Measurements from ENCODE around the gene SYNE1.
"Not testable (repeated sequence)": the region's sequence is repeated elsewhere in the genome, so short reads cannot be mapped to it uniquely, and the experiment has no call there.

SYNE1 gene

DNA sequence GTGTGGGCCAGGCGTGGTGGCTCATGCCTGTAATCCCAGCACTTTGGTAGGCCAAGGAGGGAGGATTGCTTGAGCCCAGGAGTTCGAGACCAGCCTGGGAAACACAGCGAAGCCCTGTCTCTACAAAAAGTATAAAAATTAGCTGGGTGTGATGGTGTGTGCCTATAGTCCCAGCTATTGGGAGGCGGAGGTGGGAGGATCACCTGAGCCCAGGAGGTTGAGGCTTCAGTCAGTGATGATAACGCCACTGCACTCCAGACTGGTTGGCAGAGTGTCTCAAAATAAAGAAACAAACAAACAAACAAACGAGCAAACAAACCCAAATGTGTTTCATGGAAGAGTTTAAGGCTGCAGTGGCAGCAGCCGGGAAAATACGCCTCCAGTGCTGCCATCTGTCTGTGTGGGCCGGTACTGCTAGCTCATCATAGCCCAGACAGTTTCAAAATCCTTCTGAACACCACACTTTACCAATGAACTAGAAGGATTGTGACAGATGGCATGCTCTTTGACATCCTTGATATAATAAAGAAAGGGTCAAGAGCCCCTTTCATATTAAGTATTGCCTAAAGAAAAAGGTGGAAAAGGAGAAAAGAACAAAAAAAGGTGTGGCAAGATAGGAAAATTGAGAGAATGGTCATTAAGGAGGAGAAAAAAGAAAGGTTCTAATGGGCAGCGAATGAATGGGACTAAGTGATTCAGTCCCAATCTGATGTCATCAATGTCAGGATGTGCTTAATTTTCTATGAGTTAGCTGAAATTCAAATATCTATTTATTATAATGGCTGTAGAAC, 298.6 kb downstream of the SYNE1 start:
- Histone ChIP-seq H3K27me3 (ENCODE audit: control insufficient read depth, insufficient read depth, low read length, poor library complexity, severe bottlenecking) (no peaks in the 10 kb centered on the region), H3K36me3 (ENCODE audit: control insufficient read depth, insufficient read depth, low read length) (no peaks in the 10 kb centered on the region), H3K9me3 (ENCODE audit: control insufficient read depth, low read length) (no peaks in the 10 kb centered on the region), H3K4me3 (ENCODE audit: insufficient read depth, low read depth, low read length) (no peak overlapping the region), H3K27ac (ENCODE audit: insufficient read depth, low read depth, low read length, poor library complexity, severe bottlenecking) (no peak overlapping the region), H3K4me1 (ENCODE audit: control insufficient read depth, insufficient read depth, low read length) (no peaks in the 10 kb centered on the region)
- WGBS, 2 experiments = 69 to 70% methylated on average over 10 of the region's 10 CpGs

DNA sequence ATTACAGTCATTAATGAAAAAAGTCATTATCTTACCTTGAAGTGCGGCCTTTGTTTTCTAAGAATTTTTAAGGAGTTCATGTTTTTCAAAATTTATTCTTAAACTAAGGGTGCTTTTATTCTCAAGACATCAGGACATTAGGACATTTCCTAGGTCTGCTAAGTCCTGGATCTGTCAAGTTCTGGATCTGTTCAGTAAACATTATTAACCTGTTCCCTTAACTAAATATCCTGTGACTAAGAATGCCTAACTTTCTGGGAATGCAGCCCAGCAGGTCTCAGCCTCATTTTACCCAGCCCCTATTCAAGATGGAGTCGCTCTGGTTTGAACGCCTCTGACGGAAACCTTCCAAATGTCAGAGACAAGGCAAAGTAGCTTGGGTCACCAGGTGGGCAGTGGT, 302.6 kb downstream of the SYNE1 start:
- H3K4me1 ChIP-seq (ENCODE audit: control insufficient read depth, insufficient read depth, low read length) = no peaks in the 10 kb centered on the region
- no peaks in the 10 kb centered on the region for H3K27me3 ChIP-seq (ENCODE audit: control insufficient read depth, insufficient read depth, low read length, poor library complexity, severe bottlenecking)
- no peaks in the 10 kb centered on the region for H3K36me3 ChIP-seq (ENCODE audit: control insufficient read depth, insufficient read depth, low read length)
- H3K4me3 ChIP-seq (ENCODE audit: insufficient read depth, low read depth, low read length) = no peak overlapping the region
- no peak overlapping the region for H3K27ac ChIP-seq (ENCODE audit: insufficient read depth, low read depth, low read length, poor library complexity, severe bottlenecking)
- H3K9me3 ChIP-seq (ENCODE audit: control insufficient read depth, low read length) = no peaks in the 10 kb centered on the region
- 83 to 92% methylated on average over 3 to 4 of the region's 4 CpGs for WGBS, 2 experiments

DNA sequence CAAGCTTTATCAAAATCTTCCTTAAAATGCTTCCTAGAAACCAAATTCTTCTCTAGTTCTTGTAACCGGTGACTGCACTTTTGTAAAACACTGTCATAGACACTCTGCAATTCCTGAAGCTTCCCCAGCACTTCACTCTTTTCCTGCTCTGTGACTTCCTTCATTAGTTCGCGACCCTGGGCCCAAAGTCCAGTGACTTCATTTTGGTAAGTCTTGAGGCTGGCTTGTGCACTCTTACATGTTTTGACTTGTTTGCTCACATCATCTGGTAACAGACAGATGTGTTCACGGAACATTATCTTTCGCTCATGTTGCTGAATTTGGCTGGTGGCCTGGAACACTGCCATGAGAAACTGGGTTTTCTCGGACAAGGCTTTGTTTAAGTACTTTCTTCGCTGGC, 306.2 kb downstream of the SYNE1 start:
- Histone ChIP-seq H3K27me3 (ENCODE audit: control insufficient read depth, insufficient read depth, low read length, poor library complexity, severe bottlenecking) (no peaks in the 10 kb centered on the region), H3K9me3 (ENCODE audit: control insufficient read depth, low read length) (no peaks in the 10 kb centered on the region), H3K36me3 (ENCODE audit: control insufficient read depth, insufficient read depth, low read length) (no peaks in the 10 kb centered on the region), H3K4me3 (ENCODE audit: insufficient read depth, low read depth, low read length) (no peak overlapping the region), H3K27ac (ENCODE audit: insufficient read depth, low read depth, low read length, poor library complexity, severe bottlenecking) (no peak overlapping the region), H3K4me1 (ENCODE audit: control insufficient read depth, insufficient read depth, low read length) (no peaks in the 10 kb centered on the region)
- 95 to 96% methylated on average over 7 of the region's 7 CpGs for WGBS, 2 experiments

DNA sequence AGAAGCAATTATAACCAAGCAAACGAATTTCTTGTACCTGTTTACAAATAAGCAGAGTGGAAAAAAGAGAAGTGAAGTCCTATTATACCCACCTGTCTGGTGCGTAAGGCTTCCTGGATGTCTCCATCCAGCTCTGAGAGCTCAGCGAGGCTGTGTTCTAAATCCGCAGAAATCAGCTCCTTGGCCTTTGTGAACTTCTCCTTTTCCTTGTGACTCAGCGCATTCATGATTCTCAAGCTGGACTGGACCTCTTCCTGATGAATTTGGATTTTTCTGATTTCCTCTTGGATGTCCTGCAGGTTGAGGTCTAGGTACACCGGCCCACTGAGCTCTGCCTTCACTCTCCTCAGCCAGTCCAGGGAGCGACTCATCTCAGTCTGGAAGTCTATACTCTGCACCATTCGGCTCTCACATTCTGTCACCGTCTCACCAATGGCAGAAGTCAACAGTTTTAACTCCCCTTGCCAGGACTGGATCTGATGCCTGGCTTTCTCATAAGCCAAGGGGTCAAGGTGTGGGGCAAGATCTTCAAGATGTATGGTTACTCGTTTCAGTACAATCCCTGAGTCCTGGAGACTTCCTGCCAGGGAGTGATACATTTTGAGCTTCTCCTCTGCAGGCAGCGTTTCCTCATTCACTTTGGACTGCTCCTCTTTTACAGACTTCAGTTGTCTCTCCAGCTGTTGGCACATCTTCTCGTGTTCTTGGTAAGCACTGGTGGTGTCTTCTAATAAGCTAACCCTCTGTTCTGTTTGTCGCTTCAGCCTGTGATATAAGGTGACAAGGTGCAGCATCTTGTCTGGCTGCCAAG, 307.3 kb downstream of the SYNE1 start:
- no peaks in the 10 kb centered on the region for H3K9me3 ChIP-seq (ENCODE audit: control insufficient read depth, low read length)
- H3K4me3 ChIP-seq (ENCODE audit: insufficient read depth, low read depth, low read length) = no peak overlapping the region
- H3K4me1 ChIP-seq (ENCODE audit: control insufficient read depth, insufficient read depth, low read length) = no peaks in the 10 kb centered on the region
- no peaks in the 10 kb centered on the region for H3K27me3 ChIP-seq (ENCODE audit: control insufficient read depth, insufficient read depth, low read length, poor library complexity, severe bottlenecking)
- H3K36me3 ChIP-seq (ENCODE audit: control insufficient read depth, insufficient read depth, low read length) = no peaks in the 10 kb centered on the region
- 94 to 95% methylated on average over 13 of the region's 13 CpGs for WGBS, 2 experiments
- H3K27ac ChIP-seq (ENCODE audit: insufficient read depth, low read depth, low read length, poor library complexity, severe bottlenecking) = no peak overlapping the region

DNA sequence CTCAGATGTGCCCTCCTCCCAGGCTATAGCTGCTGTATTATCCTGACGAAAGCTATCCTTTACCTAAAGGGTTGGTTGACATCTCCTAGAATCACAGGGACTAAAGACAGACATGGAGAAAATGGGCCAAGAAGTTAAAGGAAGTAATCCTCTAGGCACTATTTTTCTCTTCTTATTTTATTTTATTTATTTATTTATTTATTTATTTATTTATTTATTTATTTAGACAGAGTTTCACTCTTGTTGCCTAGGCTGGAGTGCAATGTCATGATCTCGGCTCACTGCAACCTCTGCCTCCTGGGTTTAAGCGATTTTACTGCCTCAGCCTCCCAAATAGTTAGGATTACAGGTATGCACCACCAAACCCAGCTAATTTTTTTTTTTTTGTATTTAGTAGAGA, 309.0 kb downstream of the SYNE1 start:
- H3K9me3 ChIP-seq (ENCODE audit: control insufficient read depth, low read length); H3K27ac ChIP-seq (ENCODE audit: insufficient read depth, low read depth, low read length, poor library complexity, severe bottlenecking); H3K36me3 ChIP-seq (ENCODE audit: control insufficient read depth, insufficient read depth, low read length); H3K4me3 ChIP-seq (ENCODE audit: insufficient read depth, low read depth, low read length); H3K27me3 ChIP-seq (ENCODE audit: control insufficient read depth, insufficient read depth, low read length, poor library complexity, severe bottlenecking); H3K4me1 ChIP-seq (ENCODE audit: control insufficient read depth, insufficient read depth, low read length): not testable (repeated sequence)
- WGBS, 2 experiments = 91 to 92% methylated on average over 3 of the region's 3 CpGs

DNA sequence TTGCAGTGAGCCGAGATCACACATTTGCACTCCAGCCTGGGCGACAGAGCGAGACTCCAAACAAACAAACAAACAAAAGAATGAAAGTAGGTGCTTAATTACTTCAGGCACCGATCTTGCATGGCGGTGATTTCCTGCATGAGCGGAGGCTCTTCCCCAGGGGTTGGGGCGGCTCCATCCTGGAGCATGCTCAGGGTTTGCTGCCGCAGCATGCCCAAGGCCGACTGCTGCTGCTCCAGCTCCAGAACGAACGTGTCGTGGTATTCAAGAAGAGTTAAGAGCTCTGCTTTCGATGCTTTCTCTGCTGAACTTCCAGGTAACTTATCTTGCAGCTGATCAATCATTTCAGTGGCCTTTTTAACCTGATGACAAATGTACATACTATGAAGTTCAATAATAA, 313.8 kb downstream of the SYNE1 start:
- 92 to 93% methylated on average over 13 of the region's 13 CpGs for WGBS, 2 experiments

DNA sequence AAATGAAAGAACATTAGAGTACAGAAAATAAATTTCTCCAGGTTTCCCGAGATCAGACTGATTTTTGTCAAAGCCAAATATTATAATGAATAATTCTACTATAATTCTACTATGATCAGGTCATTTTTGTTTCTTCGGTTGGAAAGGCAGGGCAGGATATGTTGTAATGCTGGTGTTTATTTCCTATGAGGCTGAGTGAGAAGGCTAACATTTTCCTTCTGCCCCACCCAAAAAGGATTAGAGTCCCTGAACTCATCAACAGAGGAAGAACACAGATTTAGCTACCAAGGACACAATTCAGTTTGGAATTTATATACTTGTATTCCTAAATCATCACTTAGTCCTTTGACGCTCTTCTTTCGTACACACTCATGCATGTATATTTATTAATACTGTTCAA, 318.9 kb downstream of the SYNE1 start:
- no peaks in the 10 kb centered on the region for H3K36me3 ChIP-seq (ENCODE audit: control insufficient read depth, insufficient read depth, low read length)
- no peaks in the 10 kb centered on the region for H3K4me1 ChIP-seq (ENCODE audit: control insufficient read depth, insufficient read depth, low read length)
- 92% methylated on average over 2 of the region's 4 CpGs; no CpG with 5 or more reads in 1 of the 2 experiments for WGBS, 2 experiments

More for the DNA sequence above, 313.8 kb downstream of the SYNE1 start:
- H3K4me3 ChIP-seq (ENCODE audit: insufficient read depth, low read depth, low read length) = no peak overlapping the region
- H3K4me1 ChIP-seq (ENCODE audit: control insufficient read depth, insufficient read depth, low read length) = no peaks in the 10 kb centered on the region
- no peaks in the 10 kb centered on the region for H3K27me3 ChIP-seq (ENCODE audit: control insufficient read depth, insufficient read depth, low read length, poor library complexity, severe bottlenecking)
- H3K36me3 ChIP-seq (ENCODE audit: control insufficient read depth, insufficient read depth, low read length) = no peaks in the 10 kb centered on the region
- H3K27ac ChIP-seq (ENCODE audit: insufficient read depth, low read depth, low read length, poor library complexity, severe bottlenecking) = no peak overlapping the region
- no peaks in the 10 kb centered on the region for H3K9me3 ChIP-seq (ENCODE audit: control insufficient read depth, low read length)

DNA sequence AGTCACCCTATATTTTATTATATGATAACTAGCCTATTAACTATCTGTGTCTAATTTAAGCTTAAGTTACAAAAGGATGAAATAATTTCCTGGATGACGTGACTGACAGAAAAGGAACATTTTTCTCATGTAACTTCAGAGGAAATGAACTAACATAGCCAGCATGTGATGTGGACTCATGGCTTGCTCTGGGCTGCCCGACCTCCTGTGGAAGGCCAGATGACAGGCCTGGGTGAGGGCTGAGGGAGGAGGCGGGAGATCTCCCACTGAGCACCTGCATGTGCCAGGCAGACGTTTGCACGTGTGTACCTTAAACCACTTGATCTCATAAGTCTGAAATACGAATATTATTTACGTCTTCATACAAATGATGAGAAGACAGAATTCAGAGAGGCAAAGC, 321.1 kb downstream of the SYNE1 start:
- Histone ChIP-seq H3K4me3 (ENCODE audit: insufficient read depth, low read depth, low read length) (no peak overlapping the region), H3K36me3 (ENCODE audit: control insufficient read depth, insufficient read depth, low read length) (no peaks in the 10 kb centered on the region), H3K4me1 (ENCODE audit: control insufficient read depth, insufficient read depth, low read length) (no peaks in the 10 kb centered on the region), H3K27me3 (ENCODE audit: control insufficient read depth, insufficient read depth, low read length, poor library complexity, severe bottlenecking) (no peaks in the 10 kb centered on the region), H3K9me3 (ENCODE audit: control insufficient read depth, low read length) (no peaks in the 10 kb centered on the region), H3K27ac (ENCODE audit: insufficient read depth, low read depth, low read length, poor library complexity, severe bottlenecking) (no peak overlapping the region)
- WGBS, 2 experiments = 83 to 86% methylated on average over 7 of the region's 7 CpGs

More for the DNA sequence above, 318.9 kb downstream of the SYNE1 start:
- Histone ChIP-seq H3K27me3 (ENCODE audit: control insufficient read depth, insufficient read depth, low read length, poor library complexity, severe bottlenecking) (no peaks in the 10 kb centered on the region), H3K4me3 (ENCODE audit: insufficient read depth, low read depth, low read length) (no peak overlapping the region), H3K9me3 (ENCODE audit: control insufficient read depth, low read length) (no peaks in the 10 kb centered on the region), H3K27ac (ENCODE audit: insufficient read depth, low read depth, low read length, poor library complexity, severe bottlenecking) (no peak overlapping the region)

DNA sequence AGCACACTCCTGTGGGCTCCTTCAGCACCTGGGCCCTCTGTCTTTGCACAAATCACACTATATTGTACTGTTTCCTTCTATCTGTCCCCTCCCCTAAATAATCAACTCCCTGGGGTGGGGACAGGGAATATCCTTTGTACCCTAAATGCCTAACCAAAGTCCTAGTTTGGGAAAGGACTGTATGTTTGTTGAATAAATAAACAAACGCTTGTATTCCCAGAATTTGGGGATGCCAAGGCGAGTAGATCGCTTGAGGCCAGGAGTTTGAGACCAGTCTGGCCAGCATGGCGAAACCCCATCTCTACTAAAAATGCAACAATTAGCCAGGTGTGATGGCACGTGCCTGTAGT, 322.7 kb downstream of the SYNE1 start:
- H3K9me3 ChIP-seq (ENCODE audit: control insufficient read depth, low read length) = no peaks in the 10 kb centered on the region
- H3K36me3 ChIP-seq (ENCODE audit: control insufficient read depth, insufficient read depth, low read length) = no peaks in the 10 kb centered on the region
- H3K4me1 ChIP-seq (ENCODE audit: control insufficient read depth, insufficient read depth, low read length) = no peaks in the 10 kb centered on the region
- H3K4me3 ChIP-seq (ENCODE audit: insufficient read depth, low read depth, low read length) = no peak overlapping the region
- no peaks in the 10 kb centered on the region for H3K27me3 ChIP-seq (ENCODE audit: control insufficient read depth, insufficient read depth, low read length, poor library complexity, severe bottlenecking)
- H3K27ac ChIP-seq (ENCODE audit: insufficient read depth, low read depth, low read length, poor library complexity, severe bottlenecking) = no peak overlapping the region
- 93 to 94% methylated on average over 5 of the region's 5 CpGs for WGBS, 2 experiments
